ENCODE measurements around the gene CDK16.

CDK16 gene

DNA sequence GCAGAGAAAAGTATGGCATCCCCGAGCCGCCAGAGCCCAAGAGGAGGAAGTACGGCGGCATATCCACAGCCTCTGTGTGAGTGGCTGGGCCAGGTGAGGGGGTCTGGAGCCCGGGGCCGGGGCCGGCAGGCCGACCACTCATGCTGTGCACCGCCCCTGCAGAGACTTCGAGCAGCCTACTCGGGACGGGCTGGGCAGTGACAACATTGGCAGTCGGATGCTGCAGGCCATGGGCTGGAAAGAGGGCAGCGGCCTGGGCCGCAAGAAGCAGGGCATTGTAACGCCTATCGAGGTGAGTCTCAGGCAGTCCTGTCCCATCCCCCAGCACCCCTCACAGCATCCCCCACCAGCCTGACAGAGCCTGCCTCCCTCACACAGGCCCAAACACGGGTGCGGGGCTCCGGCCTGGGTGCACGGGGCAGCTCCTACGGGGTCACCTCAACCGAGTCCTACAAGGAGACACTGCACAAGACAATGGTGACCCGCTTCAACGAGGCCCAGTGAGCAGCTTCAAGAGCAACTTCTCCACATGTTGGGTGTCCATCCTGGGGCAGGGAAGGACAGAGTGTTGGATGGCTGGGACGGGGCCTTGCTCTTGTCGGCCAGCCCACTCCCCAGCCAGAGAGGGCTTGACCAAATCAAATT is 32.3 kb upstream of the CDK16 start:
- DNase-seq: no peak

DNA sequence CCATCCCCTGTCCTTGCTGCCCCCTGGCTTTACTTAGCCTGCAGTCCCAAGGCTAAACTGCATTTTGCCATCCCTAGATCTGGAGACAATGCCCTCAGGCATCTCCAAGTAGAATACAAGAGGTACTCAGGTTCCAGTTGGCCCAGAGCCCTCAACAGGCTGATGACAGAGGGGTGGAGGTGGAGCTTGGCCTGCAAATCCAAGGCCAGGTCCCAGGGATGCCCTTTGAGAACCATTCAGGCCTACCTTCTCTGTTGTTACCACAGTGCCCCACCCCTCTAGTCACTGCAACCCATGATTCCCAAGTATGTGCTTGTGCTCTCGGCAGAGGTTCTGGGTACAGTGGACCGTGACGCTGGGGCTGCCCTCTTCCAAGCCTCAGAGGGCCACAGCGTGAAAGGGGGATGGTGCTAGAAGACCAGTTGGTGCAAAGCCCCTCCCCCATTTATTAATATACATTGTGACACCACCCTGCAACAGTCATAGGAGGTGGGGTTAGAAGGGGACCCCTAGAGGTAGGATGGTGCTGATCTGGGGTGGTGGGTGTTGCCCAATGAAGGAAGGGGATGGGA is 31.3 kb upstream of the CDK16 start:
- no peak for DNase-seq

DNA sequence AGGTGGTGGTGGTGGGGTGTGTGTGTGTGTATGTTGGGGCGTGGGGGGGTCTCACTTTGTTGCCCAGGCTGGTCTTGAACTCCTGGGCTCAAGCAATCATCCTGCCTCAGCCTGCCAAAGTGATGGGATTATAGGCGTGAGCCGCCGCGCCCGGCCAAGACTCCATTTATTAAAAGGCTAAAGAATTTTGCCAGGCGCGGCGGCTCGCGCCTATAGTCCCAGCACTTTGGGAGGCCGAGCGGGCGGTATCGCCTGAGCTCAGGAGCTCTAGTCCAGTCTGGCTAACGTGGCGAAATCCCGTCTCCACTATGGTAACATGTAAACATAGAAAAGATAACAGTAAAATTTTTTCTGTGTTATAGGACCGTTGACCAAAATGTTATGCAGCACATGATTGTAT is 28.6 kb upstream of the CDK16 start:
- no peak for DNase-seq

DNA sequence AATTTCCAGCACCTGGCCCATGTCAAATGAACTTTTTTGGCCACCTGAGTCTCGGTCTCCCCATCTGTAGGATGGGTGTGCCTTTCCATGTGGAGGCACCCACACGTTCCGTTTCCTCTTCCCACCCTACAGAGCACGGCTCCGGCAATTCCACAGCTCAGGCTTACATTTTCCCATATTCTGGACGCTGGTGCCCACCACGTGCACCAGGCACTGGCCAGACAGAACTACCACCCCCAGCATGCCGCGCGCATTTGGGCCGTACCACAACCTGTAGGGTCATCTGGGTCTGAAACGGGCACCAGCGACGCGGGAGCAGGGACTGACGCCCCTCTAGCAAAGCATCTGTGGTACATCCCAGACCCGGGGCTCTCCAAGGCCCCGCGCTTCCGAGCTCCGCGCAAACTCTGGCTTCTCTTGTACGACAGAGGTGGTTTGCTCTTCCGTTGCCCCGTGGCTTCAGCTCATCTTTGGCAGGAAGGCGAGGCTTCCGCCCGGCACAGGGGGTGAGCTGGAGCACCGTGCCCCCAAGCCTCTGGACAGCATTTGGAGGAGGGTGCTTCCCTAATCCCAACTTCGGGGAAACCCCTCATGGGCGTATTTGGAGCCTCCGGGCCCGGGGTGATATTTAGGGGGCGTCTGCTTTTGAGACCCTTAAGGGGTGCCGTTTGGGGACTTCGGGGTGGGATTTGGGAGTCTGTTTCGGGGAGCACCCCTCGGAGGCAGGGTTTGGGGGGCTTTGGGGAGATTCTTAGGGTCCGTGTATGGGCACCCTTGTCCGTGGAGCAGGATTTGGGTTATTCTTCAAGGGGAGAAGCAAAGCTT is 27.8 kb upstream of the CDK16 start:
- DNase-seq: peak; percentile 82

DNA sequence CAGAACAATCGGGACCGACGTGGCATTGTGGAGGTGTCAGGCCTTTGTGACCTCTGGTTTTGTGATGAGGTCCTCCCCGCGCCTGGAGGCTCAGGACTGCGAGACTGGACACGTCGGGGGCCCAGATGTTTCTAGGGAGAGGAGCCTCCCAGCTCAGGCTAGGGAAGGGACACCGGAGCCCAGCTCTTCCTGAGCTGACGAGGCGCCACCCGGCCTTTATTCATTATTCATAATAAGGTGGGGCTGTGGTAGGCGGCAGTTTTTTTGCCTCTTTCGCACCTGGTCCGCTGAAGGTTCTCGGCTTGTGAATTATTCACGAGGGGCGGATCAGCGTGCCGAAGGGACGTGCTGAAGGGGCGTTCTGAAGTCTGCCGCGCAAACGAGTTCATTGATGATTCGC is 27.1 kb upstream of the CDK16 start:
- DNase-seq: peak; percentile 8

DNA sequence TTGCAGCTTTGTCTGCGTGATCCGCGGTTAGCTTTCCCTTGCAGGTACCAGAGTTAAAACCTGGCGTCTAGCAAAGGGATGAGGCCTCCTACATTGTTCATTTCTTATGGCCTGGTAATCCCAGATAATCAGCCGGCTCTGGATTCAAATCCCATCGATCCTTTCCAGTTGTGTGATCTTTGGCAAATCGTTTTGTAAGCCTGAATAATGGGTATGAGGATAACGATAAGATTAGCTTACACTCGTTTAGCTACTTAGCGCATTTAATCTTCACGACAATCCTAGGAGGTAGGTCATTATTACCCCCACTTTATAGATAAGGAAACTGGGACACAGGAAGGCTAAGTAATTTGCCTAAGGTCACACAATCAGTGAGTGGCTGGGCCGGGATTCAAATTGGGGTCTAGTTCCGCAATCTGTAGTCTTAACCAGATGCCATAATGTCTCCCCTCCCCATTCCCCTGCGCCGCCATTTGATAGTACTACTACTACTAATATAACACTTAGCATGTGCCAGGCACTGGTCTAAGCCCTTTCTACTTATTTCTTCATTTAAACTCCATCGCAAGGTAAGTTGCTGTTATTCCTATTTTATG is 26.6 kb upstream of the CDK16 start:
- no peak for DNase-seq

DNA sequence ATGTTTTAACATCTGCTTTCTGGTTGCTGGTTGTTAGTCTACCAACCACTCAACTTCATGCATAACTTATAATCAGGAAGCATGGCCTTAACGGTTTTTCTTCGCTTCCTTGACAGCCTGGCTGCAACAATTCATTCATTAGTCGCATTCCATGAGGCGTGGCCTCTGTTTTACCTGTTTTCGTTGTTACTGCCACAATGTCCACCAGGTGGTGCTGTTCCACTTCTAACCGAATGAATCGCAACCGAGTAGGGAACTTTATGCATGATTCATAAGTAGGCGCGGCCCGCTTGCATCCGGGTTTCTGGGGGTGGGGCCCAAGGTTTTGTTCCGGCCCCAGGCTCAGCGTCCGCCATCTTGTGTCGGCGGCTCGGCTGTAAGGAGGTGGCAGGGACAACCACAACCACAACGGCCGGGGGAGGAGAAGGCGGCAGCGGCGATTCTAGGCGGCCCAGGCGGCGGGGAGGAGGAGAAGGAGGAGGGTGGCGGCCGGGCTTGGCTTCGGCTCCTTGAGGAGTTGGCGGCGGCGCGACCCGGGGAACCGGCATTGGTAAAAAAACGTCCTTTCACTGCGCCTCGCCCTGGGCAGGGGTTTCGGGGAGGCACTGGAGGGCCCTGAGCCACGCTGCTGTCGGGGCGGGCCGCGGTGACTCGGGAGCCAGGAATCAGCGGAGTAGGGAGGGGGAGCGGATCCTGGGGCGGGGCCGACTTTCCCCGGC is 24.8 kb upstream of the CDK16 start, which contains the start of gene UBA1:
Gene UBA1 (plus strand): TSS at position 355 of the 719 bp plus-strand sequence. CDS start 4,974 bp downstream, outside the sequence.
- peak; percentile 88 for DNase-seq

DNA sequence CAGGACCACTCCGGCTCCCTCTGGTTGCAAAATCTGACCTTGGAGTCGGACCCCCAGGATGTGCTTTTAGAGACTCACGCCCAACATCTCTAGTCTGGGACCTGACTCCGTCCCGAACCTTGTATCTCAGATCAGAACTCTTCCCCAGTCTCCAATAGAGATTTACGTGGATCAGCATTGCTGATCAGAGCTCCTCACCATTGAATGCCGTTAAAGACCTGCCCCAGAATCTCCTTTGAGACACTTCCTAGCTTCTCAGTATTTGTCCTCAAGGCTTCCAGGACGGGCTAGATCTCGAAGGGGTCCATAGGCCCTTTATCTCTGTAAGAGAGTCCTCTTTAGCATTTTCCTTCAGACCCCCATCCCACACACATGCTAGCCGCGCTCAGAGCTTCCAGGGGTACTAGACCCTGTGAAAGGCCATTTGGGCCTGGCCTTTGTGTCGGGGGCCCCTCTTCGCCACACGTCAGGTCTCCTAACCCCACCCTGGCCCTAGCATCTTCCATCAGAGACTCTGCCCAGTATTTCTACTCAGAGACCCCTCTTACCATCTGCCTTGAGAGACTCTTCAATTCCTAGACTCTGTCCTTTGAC is 24.2 kb upstream of the CDK16 start:
- no peak for DNase-seq

DNA sequence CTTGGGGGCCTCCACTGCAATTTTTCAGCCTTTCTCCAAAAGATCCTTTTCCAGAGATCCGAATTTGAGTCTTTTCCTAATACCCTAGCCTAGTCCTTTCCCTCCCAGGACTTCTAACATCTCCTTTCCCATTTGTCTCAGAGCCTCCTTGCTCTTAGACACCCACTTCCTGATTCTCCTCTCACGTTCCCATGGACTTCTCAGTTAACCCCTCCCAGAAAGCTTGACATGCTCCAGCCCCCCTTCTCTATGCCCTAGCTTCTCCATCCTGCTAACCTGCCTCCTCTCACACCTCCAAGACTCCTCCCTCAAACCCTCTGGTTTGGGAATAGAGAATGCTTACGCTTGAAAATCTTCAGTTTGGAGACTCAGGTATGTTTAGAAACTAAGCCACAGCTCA is 22.4 kb upstream of the CDK16 start:
- DNase-seq: no peak

DNA sequence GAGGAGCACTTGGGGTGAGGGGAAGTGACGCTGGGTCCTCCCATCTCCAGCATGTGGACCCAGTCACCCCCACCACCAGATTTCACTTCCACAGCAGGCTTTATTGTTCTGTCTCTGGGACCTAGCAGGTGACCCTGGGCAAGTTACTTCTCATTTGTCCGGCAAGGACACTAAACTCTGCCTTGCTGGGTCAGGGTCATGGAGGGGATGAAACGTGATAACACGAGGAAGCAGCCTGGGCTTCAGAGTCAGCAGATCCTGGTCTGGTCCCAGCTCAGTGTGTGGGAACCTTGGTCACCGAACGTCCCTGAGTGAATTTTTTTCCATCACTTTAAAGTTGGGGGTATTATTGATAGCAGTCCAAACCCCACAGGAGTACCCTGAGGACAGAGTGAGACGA is 21.0 kb upstream of the CDK16 start:
- DNase-seq: no peak

DNA sequence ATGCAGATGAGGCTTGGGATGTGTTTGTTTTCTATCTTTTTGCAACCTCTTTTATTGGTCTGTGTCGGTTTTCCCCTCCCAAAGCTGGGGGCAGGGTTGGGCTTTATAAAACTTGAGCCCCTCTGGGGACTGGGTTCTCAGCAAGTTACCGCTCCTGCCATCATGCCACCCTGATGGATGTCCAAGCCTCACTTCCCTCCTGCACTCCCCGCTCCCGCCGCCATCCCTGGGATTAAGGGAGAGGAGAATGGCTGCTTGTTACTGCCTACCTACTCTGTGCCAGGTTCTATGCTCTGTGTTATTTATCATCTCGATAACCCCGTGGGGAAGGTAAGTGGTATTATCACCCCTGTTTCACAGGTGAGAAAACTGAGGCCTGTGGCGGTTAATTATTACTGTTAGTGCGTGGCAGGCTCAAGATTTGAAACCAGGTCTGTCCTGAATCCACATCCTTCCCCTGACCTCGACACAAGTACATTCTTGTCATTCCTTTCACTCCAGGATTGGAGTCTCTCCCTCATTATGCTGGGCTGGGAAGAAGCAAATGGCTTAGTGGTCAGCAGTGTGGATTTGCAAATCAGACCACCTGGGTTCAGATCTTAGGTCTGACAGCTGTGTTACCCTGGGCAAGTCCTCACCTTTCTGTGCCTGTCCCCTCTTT is 20.3 kb upstream of the CDK16 start:
- no peak for DNase-seq

DNA sequence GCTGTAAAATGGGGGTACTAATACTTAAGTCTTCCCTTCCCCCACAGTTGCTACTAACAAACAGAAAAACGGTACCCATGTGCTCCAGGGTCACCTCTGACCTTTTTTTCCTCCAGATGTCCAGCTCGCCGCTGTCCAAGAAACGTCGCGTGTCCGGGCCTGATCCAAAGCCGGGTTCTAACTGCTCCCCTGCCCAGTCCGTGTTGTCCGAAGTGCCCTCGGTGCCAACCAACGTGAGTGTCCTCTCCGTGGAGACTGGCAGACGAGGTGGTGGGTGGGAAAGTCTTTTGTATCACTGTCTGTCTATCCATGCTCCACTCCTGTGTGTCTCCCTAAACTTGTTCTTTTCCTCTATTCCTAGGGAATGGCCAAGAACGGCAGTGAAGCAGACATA is 19.8 kb upstream of the CDK16 start:
- no peak for DNase-seq

DNA sequence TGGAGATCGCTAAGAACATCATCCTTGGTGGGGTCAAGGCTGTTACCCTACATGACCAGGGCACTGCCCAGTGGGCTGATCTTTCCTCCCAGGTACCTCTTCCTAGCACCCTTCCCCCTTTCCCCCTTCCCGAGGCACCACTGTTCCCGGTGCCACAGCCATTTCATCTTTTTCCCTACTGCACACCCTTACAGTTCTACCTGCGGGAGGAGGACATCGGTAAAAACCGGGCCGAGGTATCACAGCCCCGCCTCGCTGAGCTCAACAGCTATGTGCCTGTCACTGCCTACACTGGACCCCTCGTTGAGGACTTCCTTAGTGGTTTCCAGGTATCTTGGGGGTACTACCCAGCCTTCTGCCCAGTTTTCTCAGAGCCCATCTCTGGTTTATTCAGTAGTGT is 19.2 kb upstream of the CDK16 start:
- no peak for DNase-seq

DNA sequence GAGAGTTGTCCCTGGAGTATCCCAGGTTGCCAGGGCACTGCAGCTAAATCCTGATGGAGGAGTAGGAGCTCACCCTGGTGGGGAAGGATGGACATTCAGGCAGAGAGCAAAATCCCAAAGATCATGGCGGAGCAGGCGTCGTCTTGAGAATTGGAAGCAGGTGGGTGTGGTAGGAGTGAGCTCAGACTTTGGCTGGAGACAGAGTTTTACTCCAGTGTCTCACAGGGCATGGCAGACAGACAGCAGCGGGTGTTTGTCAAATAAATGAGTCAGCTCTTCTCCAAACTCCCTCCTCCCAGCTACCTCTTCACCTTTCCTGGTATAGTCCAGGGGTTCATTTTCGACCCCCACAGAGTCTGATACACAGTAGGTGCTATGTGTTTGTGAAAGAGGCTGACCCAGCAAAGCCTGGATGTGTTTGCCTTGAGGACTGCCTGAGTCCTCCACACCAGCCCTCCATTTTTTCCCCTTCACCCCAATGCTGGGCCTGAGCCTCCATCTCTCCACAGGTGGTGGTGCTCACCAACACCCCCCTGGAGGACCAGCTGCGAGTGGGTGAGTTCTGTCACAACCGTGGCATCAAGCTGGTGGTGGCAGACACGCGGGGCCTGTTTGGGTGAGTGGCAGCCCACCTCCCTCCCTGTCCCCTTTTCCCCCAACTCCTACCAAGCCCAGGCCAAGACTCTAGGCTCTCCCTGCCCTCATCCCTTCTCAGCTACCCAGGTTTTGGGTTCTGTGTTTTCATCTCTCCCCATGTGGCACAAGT is 17.9 kb upstream of the CDK16 start:
- no peak for DNase-seq

DNA sequence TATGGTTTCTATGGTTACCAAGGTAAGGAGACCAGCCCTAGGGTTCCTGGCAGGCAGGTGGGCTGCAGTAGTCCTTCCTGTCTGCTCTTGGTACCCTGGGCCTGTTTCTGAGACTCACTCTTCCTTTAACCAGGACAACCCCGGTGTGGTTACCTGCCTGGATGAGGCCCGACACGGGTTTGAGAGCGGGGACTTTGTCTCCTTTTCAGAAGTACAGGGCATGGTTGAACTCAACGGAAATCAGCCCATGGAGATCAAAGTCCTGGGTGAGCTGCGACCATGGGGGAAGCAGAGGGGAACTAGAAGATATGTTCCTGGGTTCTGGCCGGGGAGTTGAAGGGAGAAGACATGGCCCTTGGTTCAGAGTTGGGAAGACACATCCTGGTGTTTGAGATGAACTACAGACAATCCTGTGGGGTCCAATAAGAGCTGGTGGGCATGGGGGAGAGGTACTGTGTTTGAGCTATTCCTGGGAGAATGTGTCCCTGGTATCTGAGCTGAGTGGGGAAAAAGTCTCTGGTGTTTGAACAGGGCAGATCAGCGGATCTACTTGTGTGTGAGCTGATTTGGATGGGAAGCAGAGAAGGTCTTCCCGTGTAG is 17.0 kb upstream of the CDK16 start:
- DNase-seq: no peak

DNA sequence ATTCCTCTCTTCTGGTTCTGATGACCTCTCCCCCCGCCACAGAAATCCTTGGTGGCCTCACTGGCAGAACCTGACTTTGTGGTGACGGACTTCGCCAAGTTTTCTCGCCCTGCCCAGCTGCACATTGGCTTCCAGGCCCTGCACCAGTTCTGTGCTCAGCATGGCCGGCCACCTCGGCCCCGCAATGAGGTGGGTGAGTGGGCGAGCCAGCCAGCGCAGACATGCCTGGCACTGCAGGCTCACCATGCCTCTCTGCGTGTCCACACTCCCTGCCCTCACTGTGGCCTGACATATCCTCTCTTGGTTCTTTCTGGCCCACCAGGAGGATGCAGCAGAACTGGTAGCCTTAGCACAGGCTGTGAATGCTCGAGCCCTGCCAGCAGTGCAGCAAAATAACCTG is 16.2 kb upstream of the CDK16 start:
- DNase-seq: no peak

DNA sequence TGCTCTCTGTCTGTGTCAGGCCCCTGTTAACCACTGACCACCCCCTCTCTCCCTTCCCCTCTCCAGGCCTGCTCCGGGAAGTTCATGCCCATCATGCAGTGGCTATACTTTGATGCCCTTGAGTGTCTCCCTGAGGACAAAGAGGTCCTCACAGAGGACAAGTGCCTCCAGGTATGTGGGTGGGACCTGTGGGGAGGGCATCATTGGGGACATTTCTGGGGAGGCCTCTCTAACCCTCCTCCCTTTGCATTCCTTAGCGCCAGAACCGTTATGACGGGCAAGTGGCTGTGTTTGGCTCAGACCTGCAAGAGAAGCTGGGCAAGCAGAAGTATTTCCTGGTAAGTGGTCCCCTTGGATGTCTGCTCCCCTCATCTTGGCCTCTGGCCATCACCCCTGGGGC is 15.6 kb upstream of the CDK16 start:
- DNase-seq: no peak

DNA sequence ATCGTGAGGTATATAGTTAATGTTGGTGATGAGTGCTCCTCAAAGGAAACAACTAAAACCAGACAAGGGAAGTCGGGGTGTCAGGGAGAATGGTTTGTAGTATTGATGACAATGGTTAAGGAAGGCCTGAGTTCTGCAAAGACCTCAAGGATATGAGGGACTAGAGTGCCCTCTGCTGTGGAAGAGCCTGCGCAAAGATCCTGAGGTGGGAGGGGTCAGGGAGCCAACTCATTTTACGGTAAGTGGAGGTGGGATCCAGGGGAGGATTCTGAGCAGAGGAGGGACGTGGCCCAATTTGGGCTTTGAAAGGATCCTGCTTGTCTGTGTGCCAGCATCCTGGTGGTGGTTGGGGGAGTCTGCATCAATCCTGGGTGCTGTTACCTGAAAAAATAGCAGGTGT is 13.5 kb upstream of the CDK16 start:
- peak; percentile 3 for DNase-seq

DNA sequence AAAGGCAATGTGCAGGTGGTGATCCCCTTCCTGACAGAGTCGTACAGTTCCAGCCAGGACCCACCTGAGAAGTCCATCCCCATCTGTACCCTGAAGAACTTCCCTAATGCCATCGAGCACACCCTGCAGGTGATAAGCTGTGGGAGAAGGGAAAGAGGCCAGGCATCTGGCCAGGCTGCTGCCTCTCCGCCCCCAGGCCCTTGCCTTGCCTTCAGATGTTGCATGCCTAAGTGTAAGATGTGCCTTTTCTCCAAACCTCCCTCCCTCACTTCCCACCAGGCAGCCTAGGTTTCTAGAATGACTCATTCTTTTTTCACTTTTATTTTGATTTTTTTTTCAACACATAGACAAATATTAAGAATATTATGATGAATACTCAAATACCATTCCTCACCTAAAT is 12.2 kb upstream of the CDK16 start:
- no peak for DNase-seq

DNA sequence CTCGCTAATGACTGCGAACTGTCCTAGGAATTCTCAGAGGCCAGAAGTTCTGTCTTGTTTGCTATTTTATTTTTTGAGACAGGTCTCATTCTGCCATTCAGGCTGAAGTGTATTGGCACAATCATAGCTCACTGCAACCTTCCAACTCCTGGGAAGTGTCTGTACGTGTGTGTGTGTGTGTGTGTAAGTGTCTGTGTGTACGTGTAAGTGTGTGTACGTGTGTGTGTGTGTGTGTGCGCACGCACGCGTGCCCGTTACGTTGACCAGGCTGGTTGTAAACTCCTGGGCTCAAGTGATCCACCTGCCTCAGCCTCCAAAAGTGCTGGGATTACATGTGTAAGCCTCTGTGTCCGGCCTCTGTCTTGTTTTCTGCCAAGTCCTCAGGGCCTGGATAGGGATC is 10.4 kb upstream of the CDK16 start:
- no peak for DNase-seq

All from NCI-H2171 (cell line).